OCI-LY1 (cell line): Measurements from ENCODE around the gene PACSIN2.

Source experiments
- H2AFZ ChIP-seq: fragments of 200-600 bp; sonication (generic), shearing (Covaris generic); 2 replicates; pipeline ENCODE4 v1.6.0; 2014; ENCODE audit warnings: antibody characterized with exemption, mild to moderate bottlenecking, low read length
- H3F3A ChIP-seq: fragments of 200-600 bp; sonication (generic), shearing (Covaris generic); 2 replicates; pipeline ENCODE4 v1.6.0; 2014; ENCODE audit warnings: mild to moderate bottlenecking, antibody characterized with exemption, low read length, moderate library complexity; ENCODE audit not compliant: insufficient read depth
- H3K27ac ChIP-seq: fragments of 200-600 bp; sonication (generic); 2 replicates; pipeline ENCODE4 v1.5.1; 2014; ENCODE audit warnings: low read length, mixed run types, mild to moderate bottlenecking, low read depth; ENCODE audit not compliant: poor library complexity, severe bottlenecking
- H3K27me3 ChIP-seq: fragments of 200-600 bp; sonication (generic); 2 replicates; pipeline ENCODE4 v1.6.0; 2014; ENCODE audit warnings: antibody characterized with exemption, mild to moderate bottlenecking, low read length, moderate library complexity; ENCODE audit not compliant: insufficient read depth
- H3K36me3 ChIP-seq: fragments of 200-600 bp; sonication (generic); 2 replicates; pipeline ENCODE4 v1.6.1; 2014; ENCODE audit warnings: mild to moderate bottlenecking, antibody characterized with exemption, low read length, moderate library complexity, mixed read lengths; ENCODE audit not compliant: insufficient read depth
- H3K4me1 ChIP-seq: fragments of 200-600 bp; sonication (generic); 2 replicates; pipeline ENCODE4 v1.5.1; 2014; ENCODE audit warnings: mild to moderate bottlenecking, low read length, moderate library complexity; ENCODE audit not compliant: insufficient read depth, severe bottlenecking
- H3K4me2 ChIP-seq: fragments of 200-600 bp; sonication (generic), shearing (Covaris generic); 2 replicates; pipeline ENCODE4 v1.6.1; 2014; ENCODE audit warnings: low read length
- H3K4me3 ChIP-seq: fragments of 200-600 bp; sonication (generic); 2 replicates; pipeline ENCODE4 v1.5.1; 2014; ENCODE audit warnings: low read length, low read depth, mild to moderate bottlenecking, mixed read lengths; ENCODE audit not compliant: poor library complexity, severe bottlenecking
- H3K79me2 ChIP-seq: fragments of 200-600 bp; shearing (Covaris generic); 2 replicates; pipeline ENCODE4 v1.6.1; 2016; ENCODE audit warnings: mixed run types, low read length, mixed read lengths; ENCODE audit not compliant: insufficient read depth
- H3K9ac ChIP-seq: fragments of 200-600 bp; sonication (generic), shearing (Covaris generic); 2 replicates; pipeline ENCODE4 v1.6.1; 2014; ENCODE audit warnings: mild to moderate bottlenecking, low read length, mixed read lengths
- H3K9me2 ChIP-seq: fragments of 200-600 bp; sonication (generic), shearing (Covaris generic); 2 replicates; pipeline ENCODE4 v1.6.1; 2014; ENCODE audit warnings: low read depth, mild to moderate bottlenecking, low read length, mixed read lengths
- H3K9me3 ChIP-seq: fragments of 200-600 bp; shearing (Covaris generic); 2 replicates; pipeline ENCODE4 v1.6.1; 2014; ENCODE audit warnings: low read length, mixed read lengths
- H4K20me1 ChIP-seq: fragments of 200-600 bp; sonication (generic), shearing (Covaris generic); 2 replicates; pipeline ENCODE4 v1.6.0; 2016; ENCODE audit warnings: mild to moderate bottlenecking, low read length; ENCODE audit not compliant: insufficient read depth
- EZH2 ChIP-seq: fragments of 200-600 bp; sonication (generic), shearing (Covaris generic); IDR thresholded peaks from 2 replicates; pipeline ENCODE4 v1.8.0; 2017; ENCODE audit warnings: borderline replicate concordance, mixed run types, mild to moderate bottlenecking, antibody characterized with exemption, low read length, moderate library complexity, mixed read lengths
- TF ChIP-seq, protein P1 (sequence below): fragments of 200-600 bp; sonication (generic), shearing (Covaris generic); IDR thresholded peaks from 2 replicates; pipeline ENCODE4 v1.5.1; 2017; ENCODE audit warnings: mild to moderate bottlenecking, antibody characterized with exemption, low read length, moderate library complexity, mixed read lengths

Gene PACSIN2

DNA sequence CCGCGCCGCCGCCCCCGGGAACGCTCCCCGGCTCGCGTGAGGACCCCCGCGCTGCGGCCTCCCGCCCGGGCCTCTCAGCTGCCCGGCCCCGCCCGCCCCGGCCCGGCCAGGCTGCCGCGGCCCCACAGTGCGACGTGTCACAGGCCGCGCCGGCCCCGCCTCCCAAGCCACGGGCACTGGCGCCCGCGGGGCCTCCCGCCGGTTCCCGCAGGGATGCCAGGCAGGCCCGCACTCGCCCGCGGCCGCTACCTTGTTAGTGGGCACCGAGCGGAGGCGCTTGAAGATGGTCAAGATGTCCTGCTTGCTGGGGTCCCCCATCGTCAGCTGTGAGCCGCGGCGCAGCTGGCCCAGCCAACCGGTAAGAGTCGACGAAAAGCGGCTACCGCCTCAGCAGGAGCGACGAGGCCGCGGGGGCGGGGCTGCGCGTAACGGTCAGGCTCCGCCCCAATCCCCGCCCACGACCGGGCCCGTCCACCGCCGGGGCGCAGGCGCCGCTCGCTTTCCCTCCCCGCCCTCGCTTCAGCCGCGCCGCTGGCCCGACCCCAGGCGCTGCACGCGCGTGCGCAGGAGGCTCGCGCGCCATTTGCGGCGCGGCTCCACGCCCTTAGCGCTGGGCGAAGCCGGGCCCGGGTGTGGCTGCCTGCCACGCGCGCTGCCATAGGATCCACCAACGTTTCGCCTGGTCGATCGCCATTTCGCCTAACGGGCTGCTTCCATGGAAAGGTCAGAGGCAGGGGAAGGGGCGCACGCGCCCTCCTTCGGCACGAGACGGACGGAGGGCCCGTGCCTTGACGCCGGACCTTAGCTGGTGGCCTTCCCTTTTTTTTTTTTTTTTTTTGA lies 157.9 kb downstream of the PACSIN2 start, which contains the start of gene ARFGAP3:
Gene ARFGAP3 (minus strand): TSS at position 409 of the 840 bp plus-strand sequence. CDS start 91 bp downstream, at position 318.
- Histone ChIP-seq H3K36me3 (no peaks in the 10 kb centered on the region; the same call in 1 of the 2 replicates), H3K4me3 (peak within 1 kb of the TSS; percentile 66), H3K9ac (peak within 1 kb of the TSS; percentile 63), H3K9me3 (no peaks in the 10 kb centered on the region), H3K79me2 (no peaks in the 10 kb centered on the region), H2AFZ (no peak within 1 kb of the TSS), H3K27ac (no peak within 1 kb of the TSS), H3K4me1 (peaks cover 7% of the 10 kb centered on the region), H3K9me2 (no peaks in the 10 kb centered on the region), H3K4me2 (peak within 1 kb of the TSS; percentile 95), H3F3A (no peaks in the 10 kb centered on the region), H3K27me3 (peaks cover 15% of the 10 kb centered on the region; the same call in 1 of the 2 replicates), H4K20me1 (no peaks in the 10 kb centered on the region)
- TF ChIP-seq EZH2, result no peak
- TF ChIP-seq, protein P1, sequence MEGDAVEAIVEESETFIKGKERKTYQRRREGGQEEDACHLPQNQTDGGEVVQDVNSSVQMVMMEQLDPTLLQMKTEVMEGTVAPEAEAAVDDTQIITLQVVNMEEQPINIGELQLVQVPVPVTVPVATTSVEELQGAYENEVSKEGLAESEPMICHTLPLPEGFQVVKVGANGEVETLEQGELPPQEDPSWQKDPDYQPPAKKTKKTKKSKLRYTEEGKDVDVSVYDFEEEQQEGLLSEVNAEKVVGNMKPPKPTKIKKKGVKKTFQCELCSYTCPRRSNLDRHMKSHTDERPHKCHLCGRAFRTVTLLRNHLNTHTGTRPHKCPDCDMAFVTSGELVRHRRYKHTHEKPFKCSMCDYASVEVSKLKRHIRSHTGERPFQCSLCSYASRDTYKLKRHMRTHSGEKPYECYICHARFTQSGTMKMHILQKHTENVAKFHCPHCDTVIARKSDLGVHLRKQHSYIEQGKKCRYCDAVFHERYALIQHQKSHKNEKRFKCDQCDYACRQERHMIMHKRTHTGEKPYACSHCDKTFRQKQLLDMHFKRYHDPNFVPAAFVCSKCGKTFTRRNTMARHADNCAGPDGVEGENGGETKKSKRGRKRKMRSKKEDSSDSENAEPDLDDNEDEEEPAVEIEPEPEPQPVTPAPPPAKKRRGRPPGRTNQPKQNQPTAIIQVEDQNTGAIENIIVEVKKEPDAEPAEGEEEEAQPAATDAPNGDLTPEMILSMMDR, result no peak

DNA sequence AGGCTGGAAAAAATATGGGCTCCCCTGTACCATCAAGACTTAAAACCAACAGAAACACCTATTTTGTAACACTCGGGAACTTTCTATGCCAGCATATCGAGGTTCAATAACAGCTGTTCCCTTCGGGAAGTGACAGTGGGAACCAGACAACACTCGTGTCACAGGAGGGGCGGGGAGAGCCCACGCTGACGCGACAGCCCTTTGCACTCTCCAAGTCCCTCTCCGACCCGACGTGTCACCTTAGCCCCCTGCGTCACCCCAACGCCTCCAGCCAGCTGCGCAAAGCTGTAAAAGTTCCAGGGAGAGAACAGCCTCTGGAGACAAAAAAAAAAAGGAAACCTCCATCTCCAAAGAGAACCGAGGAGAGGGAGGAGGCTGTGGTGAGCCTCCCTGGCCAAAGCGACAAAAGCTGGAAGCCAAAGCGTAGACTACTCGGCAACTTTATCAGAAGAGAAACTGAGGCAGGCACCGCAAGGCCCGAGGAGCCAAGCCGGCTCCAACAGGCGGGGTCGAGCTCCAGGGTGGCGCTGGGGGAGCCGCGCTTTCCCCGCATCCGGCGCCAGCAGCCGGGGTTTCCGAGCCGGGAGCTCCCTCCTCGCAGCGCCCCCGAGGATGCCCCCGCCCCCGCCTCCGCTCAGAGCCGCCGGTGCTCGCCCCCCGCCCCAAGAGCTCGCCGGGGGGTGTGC lies 158.6 kb downstream of the PACSIN2 start:
- peaks cover 7% of the 10 kb centered on the region for H3K4me1 ChIP-seq
- no peak overlapping the region for H2AFZ ChIP-seq
- H3K27ac ChIP-seq, result no peak overlapping the region
- H4K20me1 ChIP-seq, result no peaks in the 10 kb centered on the region
- H3K4me3 ChIP-seq, result peak overlapping the region; percentile 66
- peak overlapping the region; percentile 63 for H3K9ac ChIP-seq
- no peaks in the 10 kb centered on the region for H3K9me3 ChIP-seq
- no peaks in the 10 kb centered on the region for H3K9me2 ChIP-seq
- TF ChIP-seq, protein P1, result no peak
- TF ChIP-seq EZH2, result no peak
- no peaks in the 10 kb centered on the region; the same call in 1 of the 2 replicates for H3K36me3 ChIP-seq
- H3K4me2 ChIP-seq, result peak overlapping the region; percentile 95
- H3K79me2 ChIP-seq, result no peaks in the 10 kb centered on the region
- H3K27me3 ChIP-seq, result peaks cover 15% of the 10 kb centered on the region; the same call in 1 of the 2 replicates
- H3F3A ChIP-seq, result no peaks in the 10 kb centered on the region

DNA sequence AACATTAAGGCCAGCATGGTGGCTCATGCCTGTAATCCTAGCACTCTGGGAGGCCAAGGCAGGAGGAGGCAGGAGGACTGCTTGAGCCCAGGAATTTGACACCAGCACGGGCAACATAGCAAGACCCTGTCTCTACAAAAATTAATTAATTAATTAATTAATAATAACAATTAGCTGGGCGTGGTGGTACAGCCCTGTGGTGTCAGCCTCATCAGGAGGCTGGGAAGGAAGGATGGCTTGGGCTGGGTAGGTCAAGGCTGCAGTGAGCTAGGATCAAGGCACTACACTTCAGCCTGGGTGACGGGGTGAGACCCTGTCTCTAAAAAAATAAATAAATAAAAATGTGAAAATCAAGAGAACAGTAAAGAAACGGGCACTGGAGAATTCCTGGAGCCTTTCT lies 159.2 kb downstream of the PACSIN2 start:
- Histone ChIP-seq H3K79me2 (no peaks in the 10 kb centered on the region), H3K9me3 (no peaks in the 10 kb centered on the region), H3K4me1 (peaks cover 7% of the 10 kb centered on the region), H3K36me3 (no peaks in the 10 kb centered on the region; the same call in 1 of the 2 replicates), H3K4me3 (peak overlapping the region; percentile 66), H4K20me1 (no peaks in the 10 kb centered on the region), H3K9me2 (no peaks in the 10 kb centered on the region), H3K4me2 (peak overlapping the region; percentile 95), H3K27me3 (peaks cover 15% of the 10 kb centered on the region; the same call in 1 of the 2 replicates), H2AFZ (no peak overlapping the region), H3K27ac (no peak overlapping the region), H3F3A (no peaks in the 10 kb centered on the region), H3K9ac (no peak overlapping the region)
- TF ChIP-seq, protein P1, result no peak
- no peak for TF ChIP-seq EZH2
